A549 (cell line): Measurements from ENCODE around the gene CALU. TPM values are rescaled to one million over a fixed set of nuclear protein-coding genes. Genes with fewer than 3 reads are reported as not detected.

Experiments
- ATAC-seq, 2 experiments: fragments of 200-7000 bp in 1 of 2; fragments of >200 bp in 1 of 2; cut with Nextera tagmentation in 1 of 2; cut with Tn5 transposase in 1 of 2; 3 replicates each; pipeline versions ENCODE4 v1.8.0 to v1.9.1; 2018 to 2020; ENCODE audit warnings: mild to moderate bottlenecking in 1 of 2, moderate library complexity in 1 of 2
- CTCF ChIA-PET: fragments of 300-600 bp; sonication (Branson Sonifier 250); formaldehyde crosslinking; extraction: SDS; loops from one replicate; lab custom pipeline; 2021; ENCODE audit warnings: antibody characterized with exemption, inconsistent platforms; lab: Yijun Ruan, JAX
- POLR2A ChIA-PET: fragments of 350-600 bp; formaldehyde crosslinking; extraction: SDS; loops from one replicate; lab custom pipeline; 2021; ENCODE audit warnings: antibody characterized with exemption, inconsistent platforms; lab: Yijun Ruan, JAX
- DNase-seq, 2 experiments: peaks; one replicate each; pipeline versions ENCODE4 v3.0.0 to v3.0.0-alpha.2; 2011 to 2016; ENCODE audit warnings: low read depth in 1 of 2, low spot score in 1 of 2
- FAIRE-seq: peaks from 2 replicates; lab custom pipeline; 2011; peaks lifted over from hg19 to GRCh38; lab: Jason Lieb, UNC
- H3K27ac ChIP-seq, 2 experiments: fragments of >200 bp; sonication (Bioruptor Twin); formaldehyde crosslinking; 3 replicates each; pipeline ENCODE4 v1.5.1; 2016 to 2017
- H3K4me1 ChIP-seq: fragments of >200 bp; sonication (Bioruptor Twin); formaldehyde crosslinking; 3 replicates; pipeline ENCODE4 v1.6.1; 2016
- H3K4me2 ChIP-seq: fragments of >200 bp; sonication (Bioruptor Twin); formaldehyde crosslinking; 3 replicates; pipeline ENCODE4 v1.6.1; 2016
- H3K4me3 ChIP-seq: fragments of >200 bp; sonication (Bioruptor Twin); formaldehyde crosslinking; 3 replicates; pipeline ENCODE4 v1.5.1; 2016
- H3K9me3 ChIP-seq: fragments of >200 bp; sonication (Bioruptor Twin); formaldehyde crosslinking; 3 replicates; pipeline ENCODE4 v1.6.1; 2016
- CBX2 ChIP-seq: fragments of 200-600 bp; sonication (generic); IDR thresholded peaks from 2 replicates; pipeline ENCODE4 v1.6.1; 2016; ENCODE audit warnings: low read depth, mild to moderate bottlenecking, borderline replicate concordance
- CEBPB ChIP-seq, 2 experiments: fragments of >200 bp in 1 of 2; sonication (Bioruptor Twin) in 1 of 2; formaldehyde crosslinking in 1 of 2; IDR thresholded peaks; 2 replicates each; pipeline ENCODE4 v1.6.1; 2012 to 2016
- CHD2 ChIP-seq: fragments of 150-350 bp; IDR thresholded peaks from 2 replicates; pipeline ENCODE4 v1.6.1; 2014; ENCODE audit warnings: low read length; ENCODE audit not compliant: partially characterized antibody
- CHD4 ChIP-seq: fragments of 200-600 bp; sonication (generic); IDR thresholded peaks from 2 replicates; pipeline ENCODE4 v1.6.1; 2016; ENCODE audit warnings: antibody characterized with exemption, mild to moderate bottlenecking, borderline replicate concordance
- EHF ChIP-seq: fragments of 250-450 bp; sonication (Bioruptor Pico); IDR thresholded peaks from 2 replicates; pipeline ENCODE4 v1.5.0; 2020; ENCODE audit warnings: mild to moderate bottlenecking
- EHMT2 ChIP-seq: fragments of 200-600 bp; sonication (generic); IDR thresholded peaks from 2 replicates; pipeline ENCODE4 v1.6.1; 2016; ENCODE audit warnings: antibody characterized with exemption, low read depth, mild to moderate bottlenecking, moderate library complexity
- ESRRA ChIP-seq: fragments of 150-350 bp; IDR thresholded peaks from 2 replicates; pipeline ENCODE4 v1.6.1; 2014; ENCODE audit warnings: mild to moderate bottlenecking, low read length, borderline replicate concordance
- FOSL2 ChIP-seq, 2 experiments: fragments of 450-650 bp in 1 of 2; fragments of >200 bp in 1 of 2; sonication (Bioruptor Twin) in 1 of 2; formaldehyde crosslinking; IDR thresholded peaks; 2 replicates each; pipeline versions ENCODE4 v1.5.0 to v1.6.1; 2016 to 2020; ENCODE audit warnings: mild to moderate bottlenecking in 1 of 2, moderate library complexity in 1 of 2
- FOXS1 ChIP-seq: fragments of 250-450 bp; sonication (Bioruptor Pico); IDR thresholded peaks from 2 replicates; pipeline ENCODE4 v1.5.0; 2020; ENCODE audit warnings: mild to moderate bottlenecking, moderate library complexity
- HDAC2 ChIP-seq: fragments of 200-600 bp; sonication (generic); IDR thresholded peaks from 2 replicates; pipeline ENCODE4 v1.6.1; 2016
- HEYL ChIP-seq: fragments of 250-450 bp; sonication (Bioruptor Pico); IDR thresholded peaks from 2 replicates; pipeline ENCODE4 v1.8.0; 2021; ENCODE audit warnings: mild to moderate bottlenecking, moderate library complexity
- HOXB13 ChIP-seq: fragments of 250-450 bp; sonication (Bioruptor Pico); IDR thresholded peaks from 2 replicates; pipeline ENCODE4 v1.5.0; 2020; ENCODE audit warnings: low read depth, mild to moderate bottlenecking, moderate library complexity
- JUN ChIP-seq, 2 experiments: fragments of >200 bp; sonication (Bioruptor Twin); formaldehyde crosslinking; IDR thresholded peaks; 2 replicates in 1 of 2; 3 replicates in 1 of 2; pipeline ENCODE4 v1.6.1; 2016 to 2017
- KDM5A ChIP-seq: fragments of 200-600 bp; sonication (generic); IDR thresholded peaks from 2 replicates; pipeline ENCODE4 v1.6.1; 2016; ENCODE audit warnings: antibody characterized with exemption, mild to moderate bottlenecking
- MYC ChIP-seq: IDR thresholded peaks from 2 replicates; pipeline ENCODE4 v1.6.1; 2012; ENCODE audit warnings: mild to moderate bottlenecking, inconsistent platforms, low read length, improper control_type of control experiment, borderline replicate concordance
- NFE2L2 ChIP-seq: fragments of 150-350 bp; conservative IDR thresholded peaks from 2 replicates; pipeline ENCODE4 v1.6.1; 2014; ENCODE audit warnings: low read length
- PHF8 ChIP-seq: fragments of 200-600 bp; sonication (generic); IDR thresholded peaks from 2 replicates; pipeline ENCODE4 v1.6.1; 2016; ENCODE audit warnings: low read depth, mild to moderate bottlenecking, antibody characterized with exemption, moderate library complexity, borderline replicate concordance
- POLR2A ChIP-seq: IDR thresholded peaks from 2 replicates; pipeline ENCODE4 v1.6.1; 2012; ENCODE audit warnings: mild to moderate bottlenecking, low read length
- TFCP2L1 ChIP-seq: fragments of 250-450 bp; sonication (Bioruptor Pico); IDR thresholded peaks from 2 replicates; pipeline ENCODE4 v1.5.0; 2021; ENCODE audit warnings: mild to moderate bottlenecking
- ZSCAN20 ChIP-seq: fragments of 250-450 bp; sonication (Bioruptor Pico); IDR thresholded peaks from 2 replicates; pipeline ENCODE4 v1.8.0; 2022; ENCODE audit warnings: mild to moderate bottlenecking, moderate library complexity
- WGBS: methylation state at CpG from one replicate; pipeline ENCODE4 v1.1.6; 2017; ENCODE audit errors: missing lambda C conversion rate; 5-methylcytosine and 5-hydroxymethylcytosine counted together
- polyA plus RNA-seq, 4 experiments: library from polyadenylated mRNA; depleted of rRNA in 3 of 4; stranded (reverse); fragments of >200 nt; fragmentation: RNase III in 1 of 4; extraction: RNeasy Plus Mini Kit Qiagen cat#74134 plus additional on column Dnase treatment in 1 of 4; gene quantifications; 2 replicates in 3 of 4; 3 replicates in 1 of 4; pipeline ENCODE4 v1.2.3, GENCODE V29; 2011 to 2017
- TF ChIP-seq, protein P1 (sequence below): fragments of 450-650 bp; IDR thresholded peaks from 2 replicates; pipeline ENCODE4 v1.6.1; 2014; ENCODE audit warnings: antibody characterized with exemption
- TF ChIP-seq, protein P2 (sequence below): fragments of >200 bp; sonication (Bioruptor Twin); formaldehyde crosslinking; IDR thresholded peaks from 3 replicates; pipeline ENCODE4 v1.6.1; 2016
- TF ChIP-seq, protein P3 (sequence below): fragments of 150-350 bp; IDR thresholded peaks from 2 replicates; pipeline ENCODE4 v1.6.1; 2014; ENCODE audit warnings: low read depth, mild to moderate bottlenecking, low read length
- TF ChIP-seq, protein P4 (sequence below): IDR thresholded peaks from 2 replicates; pipeline ENCODE4 v1.6.1; 2012
- TF ChIP-seq, protein P5 (sequence below): fragments of >200 bp; sonication (Bioruptor Twin); formaldehyde crosslinking; IDR thresholded peaks from 3 replicates; pipeline ENCODE4 v1.5.1; 2016
- TF ChIP-seq, protein P6 (sequence below): IDR thresholded peaks from 2 replicates; pipeline ENCODE4 v1.6.1; 2012; ENCODE audit warnings: low read depth, borderline replicate concordance

The CALU gene
- polyA plus RNA-seq, 2 of the 4 experiments (the other 2 are of a cell fraction): 192 to 233 TPM

DNA sequence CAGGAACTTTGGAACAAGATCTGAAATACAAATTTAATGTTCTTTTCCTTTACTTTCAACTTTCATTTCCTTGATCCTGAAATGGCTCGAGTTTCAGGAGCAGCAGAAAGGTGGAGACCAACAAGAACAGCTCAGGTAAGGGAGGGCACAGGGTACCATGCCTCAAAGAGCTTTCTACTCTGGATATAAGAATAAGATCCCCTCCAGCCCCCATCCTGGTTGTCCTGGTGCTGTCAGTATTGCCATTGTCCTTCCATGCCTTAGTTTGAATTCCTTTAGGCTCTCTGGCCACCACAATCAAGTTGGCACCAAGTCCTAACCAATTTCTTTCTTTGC, 12.5 kb upstream of the CALU start:
- ATAC-seq (no peak), DNase-seq (no peak), FAIRE-seq (no peak)
- CTCF ChIA-PET: interaction anchor here (0.9 to 1.5 kb wide), 3 partner anchors 9 to 157 kb away, joined by 3 to 5 read pairs (median 4); no protein-coding TSS in a partner anchor
- POLR2A ChIA-PET: no interaction called here
- Histone ChIP-seq H3K4me3 (no peak overlapping the region), H3K4me1 (no peaks in the 10 kb centered on the region), H3K27ac (no peak overlapping the region), H3K9me3 (no peaks in the 10 kb centered on the region), H3K4me2 (no peak overlapping the region)
- WGBS: 2% methylated on average over 1 of the region's 1 CpG
- no peak for TF ChIP-seq TFCP2L1

DNA sequence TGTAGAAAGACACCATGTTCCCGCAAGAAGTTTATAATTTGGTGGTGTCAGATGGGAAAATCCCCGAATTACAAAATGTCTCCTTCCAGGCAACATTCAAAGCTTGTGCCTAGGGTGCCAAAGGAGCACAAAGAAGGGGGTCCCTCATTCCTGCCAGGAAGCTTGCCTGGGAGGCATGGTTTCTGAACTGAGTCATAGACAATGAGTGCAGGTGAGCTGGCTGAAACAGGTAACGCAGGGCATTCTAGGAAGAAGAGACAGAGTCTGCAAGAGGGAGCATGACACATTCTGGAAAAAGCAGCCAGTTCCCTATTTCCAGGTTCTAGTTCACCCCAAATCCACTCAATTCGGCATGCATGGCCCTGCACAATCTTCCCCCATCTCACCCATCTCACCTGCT, 11.9 kb upstream of the CALU start:
- DNase-seq (no peak), ATAC-seq (no peak), FAIRE-seq (no peak)
- Histone ChIP-seq H3K27ac (no peak overlapping the region), H3K9me3 (no peaks in the 10 kb centered on the region), H3K4me3 (no peak overlapping the region), H3K4me1 (no peaks in the 10 kb centered on the region), H3K4me2 (no peak overlapping the region)
- TF ChIP-seq ZSCAN20 (CRISPR knock-in tag): no peak
- no peak for TF ChIP-seq HEYL
- TF ChIP-seq, protein P1, sequence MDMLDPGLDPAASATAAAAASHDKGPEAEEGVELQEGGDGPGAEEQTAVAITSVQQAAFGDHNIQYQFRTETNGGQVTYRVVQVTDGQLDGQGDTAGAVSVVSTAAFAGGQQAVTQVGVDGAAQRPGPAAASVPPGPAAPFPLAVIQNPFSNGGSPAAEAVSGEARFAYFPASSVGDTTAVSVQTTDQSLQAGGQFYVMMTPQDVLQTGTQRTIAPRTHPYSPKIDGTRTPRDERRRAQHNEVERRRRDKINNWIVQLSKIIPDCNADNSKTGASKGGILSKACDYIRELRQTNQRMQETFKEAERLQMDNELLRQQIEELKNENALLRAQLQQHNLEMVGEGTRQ: no peak
- TF ChIP-seq KDM5A: no peak
- no peak for TF ChIP-seq HDAC2
- TF ChIP-seq HOXB13 (CRISPR knock-in tag): no peak
- TF ChIP-seq EHMT2: no peak
- no peak for TF ChIP-seq EHF (CRISPR knock-in tag)
- TF ChIP-seq, protein P2, sequence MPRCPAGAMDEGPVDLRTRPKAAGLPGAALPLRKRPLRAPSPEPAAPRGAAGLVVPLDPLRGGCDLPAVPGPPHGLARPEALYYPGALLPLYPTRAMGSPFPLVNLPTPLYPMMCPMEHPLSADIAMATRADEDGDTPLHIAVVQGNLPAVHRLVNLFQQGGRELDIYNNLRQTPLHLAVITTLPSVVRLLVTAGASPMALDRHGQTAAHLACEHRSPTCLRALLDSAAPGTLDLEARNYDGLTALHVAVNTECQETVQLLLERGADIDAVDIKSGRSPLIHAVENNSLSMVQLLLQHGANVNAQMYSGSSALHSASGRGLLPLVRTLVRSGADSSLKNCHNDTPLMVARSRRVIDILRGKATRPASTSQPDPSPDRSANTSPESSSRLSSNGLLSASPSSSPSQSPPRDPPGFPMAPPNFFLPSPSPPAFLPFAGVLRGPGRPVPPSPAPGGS: no peak
- TF ChIP-seq CBX2: no peak
- no peak for TF ChIP-seq FOXS1
- 62% methylated on average over 4 of the region's 4 CpGs for WGBS
- POLR2A ChIA-PET: no interaction called here
- CTCF ChIA-PET: interaction anchor here (0.9 to 1.5 kb wide), 2 partner anchors 9 to 15 kb away, joined by 3 to 5 read pairs; no protein-coding TSS in a partner anchor

DNA sequence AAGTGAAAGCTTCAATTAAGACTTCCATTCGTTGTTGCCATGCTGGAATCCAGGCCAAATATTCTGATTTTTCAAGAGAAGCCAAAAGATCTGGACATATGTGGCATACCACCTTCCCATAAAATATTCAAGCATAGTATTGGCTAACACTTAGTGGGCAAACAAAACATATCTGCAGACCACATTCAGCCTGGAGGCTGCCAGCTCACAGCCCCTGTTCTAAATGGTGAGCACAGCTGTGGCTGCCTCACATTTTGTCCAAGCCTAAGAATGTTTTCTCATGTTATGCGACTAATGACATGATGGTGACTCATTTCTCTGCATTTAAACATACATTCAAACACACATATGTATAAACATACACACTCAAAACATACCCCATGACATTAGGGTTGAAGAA, 10.6 kb upstream of the CALU start:
- Histone ChIP-seq H3K4me2 (no peak overlapping the region), H3K4me3 (no peak overlapping the region), H3K27ac (no peak overlapping the region), H3K9me3 (no peaks in the 10 kb centered on the region), H3K4me1 (no peaks in the 10 kb centered on the region)
- ATAC-seq: no peak
- TF ChIP-seq ZSCAN20 (CRISPR knock-in tag): no peak
- no peak for TF ChIP-seq FOSL2 (IDR thresholded peaks at IDR 0.05)
- 0 out of 2 replicates have a peak, but pooled peaks have one; percentile 25 for TF ChIP-seq FOSL2 (CRISPR knock-in tag; IDR thresholded peaks at IDR 0.05)
- 44% methylated on average over 2 of the region's 2 CpGs for WGBS
- DNase-seq: no peak
- ChIA-PET CTCF (interaction anchor here (0.9 kb wide), 1 partner anchor 9 kb away, joined by 3 read pairs; no protein-coding TSS in a partner anchor), POLR2A (no interaction called here)
- FAIRE-seq: no peak

DNA sequence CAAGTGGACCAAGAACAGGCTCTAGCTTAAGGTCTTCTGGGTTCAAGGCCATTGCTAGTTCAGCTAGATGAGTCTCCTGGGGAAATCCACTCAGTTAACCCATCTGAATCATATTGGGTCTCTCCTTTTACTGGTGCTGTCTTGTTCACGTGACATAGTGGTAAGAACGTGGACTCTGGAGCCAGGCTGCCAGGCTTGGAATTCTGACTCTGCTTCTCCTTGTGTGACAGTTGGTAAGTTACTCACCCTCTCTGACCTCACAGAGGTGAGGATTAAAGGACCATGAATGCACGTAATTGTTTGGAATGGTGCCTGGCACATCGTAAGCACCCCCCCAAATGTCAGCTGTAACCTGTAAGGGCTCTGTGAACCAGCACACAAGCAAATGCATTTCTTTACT, 9.7 kb upstream of the CALU start:
- H3K9me3 ChIP-seq: no peaks in the 10 kb centered on the region
- no peak overlapping the region for H3K4me3 ChIP-seq
- no peak for FAIRE-seq
- H3K27ac ChIP-seq: no peak overlapping the region
- H3K4me1 ChIP-seq: no peaks in the 10 kb centered on the region
- whole genome bisulfite sequencing: 68% methylated on average over 4 of the region's 4 CpGs
- H3K4me2 ChIP-seq: no peak overlapping the region
- ChIA-PET POLR2A (no interaction called here), CTCF (no interaction called here)
- no peak for DNase-seq
- 0 out of 6 replicates have a peak, but pooled peaks of 1 of the 2 experiments have one; percentile 45 for ATAC-seq
- TF ChIP-seq PHF8 (no peak), POLR2A (no peak), MYC (no peak), CHD4 (no peak), JUN (IDR thresholded peaks at IDR 0.05) (no peak), CHD2 (no peak), CEBPB (IDR thresholded peaks at IDR 0.05) (no peak), ESRRA (no peak), NFE2L2 (no peak)
- TF ChIP-seq, protein P3, sequence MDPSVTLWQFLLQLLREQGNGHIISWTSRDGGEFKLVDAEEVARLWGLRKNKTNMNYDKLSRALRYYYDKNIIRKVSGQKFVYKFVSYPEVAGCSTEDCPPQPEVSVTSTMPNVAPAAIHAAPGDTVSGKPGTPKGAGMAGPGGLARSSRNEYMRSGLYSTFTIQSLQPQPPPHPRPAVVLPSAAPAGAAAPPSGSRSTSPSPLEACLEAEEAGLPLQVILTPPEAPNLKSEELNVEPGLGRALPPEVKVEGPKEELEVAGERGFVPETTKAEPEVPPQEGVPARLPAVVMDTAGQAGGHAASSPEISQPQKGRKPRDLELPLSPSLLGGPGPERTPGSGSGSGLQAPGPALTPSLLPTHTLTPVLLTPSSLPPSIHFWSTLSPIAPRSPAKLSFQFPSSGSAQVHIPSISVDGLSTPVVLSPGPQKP: no peak
- TF ChIP-seq, protein P4, sequence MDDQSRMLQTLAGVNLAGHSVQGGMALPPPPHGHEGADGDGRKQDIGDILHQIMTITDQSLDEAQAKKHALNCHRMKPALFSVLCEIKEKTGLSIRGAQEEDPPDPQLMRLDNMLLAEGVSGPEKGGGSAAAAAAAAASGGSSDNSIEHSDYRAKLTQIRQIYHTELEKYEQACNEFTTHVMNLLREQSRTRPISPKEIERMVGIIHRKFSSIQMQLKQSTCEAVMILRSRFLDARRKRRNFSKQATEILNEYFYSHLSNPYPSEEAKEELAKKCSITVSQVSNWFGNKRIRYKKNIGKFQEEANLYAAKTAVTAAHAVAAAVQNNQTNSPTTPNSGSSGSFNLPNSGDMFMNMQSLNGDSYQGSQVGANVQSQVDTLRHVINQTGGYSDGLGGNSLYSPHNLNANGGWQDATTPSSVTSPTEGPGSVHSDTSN: no peak
- TF ChIP-seq, protein P5, sequence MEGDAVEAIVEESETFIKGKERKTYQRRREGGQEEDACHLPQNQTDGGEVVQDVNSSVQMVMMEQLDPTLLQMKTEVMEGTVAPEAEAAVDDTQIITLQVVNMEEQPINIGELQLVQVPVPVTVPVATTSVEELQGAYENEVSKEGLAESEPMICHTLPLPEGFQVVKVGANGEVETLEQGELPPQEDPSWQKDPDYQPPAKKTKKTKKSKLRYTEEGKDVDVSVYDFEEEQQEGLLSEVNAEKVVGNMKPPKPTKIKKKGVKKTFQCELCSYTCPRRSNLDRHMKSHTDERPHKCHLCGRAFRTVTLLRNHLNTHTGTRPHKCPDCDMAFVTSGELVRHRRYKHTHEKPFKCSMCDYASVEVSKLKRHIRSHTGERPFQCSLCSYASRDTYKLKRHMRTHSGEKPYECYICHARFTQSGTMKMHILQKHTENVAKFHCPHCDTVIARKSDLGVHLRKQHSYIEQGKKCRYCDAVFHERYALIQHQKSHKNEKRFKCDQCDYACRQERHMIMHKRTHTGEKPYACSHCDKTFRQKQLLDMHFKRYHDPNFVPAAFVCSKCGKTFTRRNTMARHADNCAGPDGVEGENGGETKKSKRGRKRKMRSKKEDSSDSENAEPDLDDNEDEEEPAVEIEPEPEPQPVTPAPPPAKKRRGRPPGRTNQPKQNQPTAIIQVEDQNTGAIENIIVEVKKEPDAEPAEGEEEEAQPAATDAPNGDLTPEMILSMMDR: no peak
- TF ChIP-seq, protein P6, sequence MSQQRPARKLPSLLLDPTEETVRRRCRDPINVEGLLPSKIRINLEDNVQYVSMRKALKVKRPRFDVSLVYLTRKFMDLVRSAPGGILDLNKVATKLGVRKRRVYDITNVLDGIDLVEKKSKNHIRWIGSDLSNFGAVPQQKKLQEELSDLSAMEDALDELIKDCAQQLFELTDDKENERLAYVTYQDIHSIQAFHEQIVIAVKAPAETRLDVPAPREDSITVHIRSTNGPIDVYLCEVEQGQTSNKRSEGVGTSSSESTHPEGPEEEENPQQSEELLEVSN: no peak
